HepG2 (cell line): ENCODE measurements around the gene POLR3H. TPM values are rescaled to one million over a fixed set of nuclear protein-coding genes. Genes with fewer than 3 reads are reported as not detected.

Source experiments
- ATAC-seq: fragments of 200-7000 bp; cut with Tn5 transposase; 3 replicates; pipeline ENCODE4 v1.9.1; 2020; ENCODE audit warnings: mild to moderate bottlenecking, moderate library complexity
- BruUV-seq: library from RNA; stranded (reverse); fragments of 400-500 nt; replicated peaks from 2 replicates; lab custom pipeline; 2021; lab: Mats Ljungman, UMichigan
- CTCF ChIA-PET: fragments of 300-600 bp; formaldehyde crosslinking; extraction: SDS; loops from one replicate; lab custom pipeline; 2021; ENCODE audit warnings: low total read pairs, inconsistent platforms, low intra/inter-chr PET ratio; lab: Yijun Ruan, JAX
- POLR2A ChIA-PET: fragments of 350-600 bp; sonication (Branson Sonifier 250); formaldehyde crosslinking; loops from one replicate; lab custom pipeline; 2020; ENCODE audit warnings: antibody characterized with exemption, inconsistent platforms; lab: Yijun Ruan, JAX
- DNase-seq: peaks from one replicate; pipeline ENCODE4 v3.0.0-alpha.2; 2015; ENCODE audit warnings: low spot score
- FAIRE-seq: peaks from 3 replicates; lab custom pipeline; 2011; peaks lifted over from hg19 to GRCh38; lab: Jason Lieb, UNC
- H2AFZ ChIP-seq: one replicate; pipeline ENCODE4 v1.6.1; 2011; ENCODE audit warnings: low read length, inconsistent platforms
- H3K27ac ChIP-seq: fragments of 300-600 bp; 3 replicates; pipeline ENCODE4 v1.8.0; 2011; ENCODE audit warnings: mixed run types, mild to moderate bottlenecking, mixed read lengths, low read length, inconsistent platforms; ENCODE audit not compliant: insufficient read depth; ENCODE audit errors: extremely low read length
- H3K27me3 ChIP-seq, 2 experiments: fragments of 200-600 bp in 1 of 2; 2 replicates in 1 of 2; 3 replicates in 1 of 2; pipeline versions ENCODE4 v1.6.0 to v1.8.0; 2011; ENCODE audit warnings: low read length in 2 of 2, mild to moderate bottlenecking in 2 of 2, moderate library complexity in 2 of 2, inconsistent platforms in 1 of 2; ENCODE audit not compliant: insufficient read depth in 2 of 2, control insufficient read depth in 1 of 2
- H3K36me3 ChIP-seq, 2 experiments: fragments of 200-600 bp in 1 of 2; replicated peaks in 1 of 2; 2 replicates in 1 of 2; 3 replicates in 1 of 2; pipeline versions ENCODE4 v1.5.1 to v1.8.0; 2011; ENCODE audit warnings: low read length in 2 of 2, inconsistent platforms in 1 of 2; ENCODE audit not compliant: insufficient read depth in 2 of 2, control insufficient read depth in 1 of 2
- H3K4me1 ChIP-seq: 2 replicates; pipeline ENCODE4 v1.5.1; 2012; ENCODE audit warnings: low read length, inconsistent platforms; ENCODE audit not compliant: insufficient read depth
- H3K4me2 ChIP-seq: 2 replicates; pipeline ENCODE4 v1.6.0; 2011; ENCODE audit warnings: low read depth, low read length, inconsistent platforms
- H3K4me3 ChIP-seq, 3 experiments: fragments of 200-600 bp in 1 of 3; sonication (generic), shearing (Covaris generic) in 1 of 3; replicated peaks in 1 of 3; 2 replicates each; pipeline ENCODE4 v1.5.1; 2011 to 2016; ENCODE audit warnings: low read length in 3 of 3, inconsistent platforms in 2 of 3, low read depth in 2 of 3, mild to moderate bottlenecking in 2 of 3, control low read depth in 1 of 3, mixed read lengths in 1 of 3; ENCODE audit not compliant: insufficient read depth in 1 of 3
- H3K79me2 ChIP-seq: one replicate; pipeline ENCODE4 v1.6.1; 2011; ENCODE audit warnings: low read length, inconsistent platforms; ENCODE audit not compliant: insufficient read depth
- H3K9ac ChIP-seq: 2 replicates; pipeline ENCODE4 v1.6.0; 2011; ENCODE audit warnings: mild to moderate bottlenecking, low read depth, low read length, inconsistent platforms; ENCODE audit not compliant: insufficient read depth
- H3K9me3 ChIP-seq: 2 replicates; pipeline ENCODE4 v1.5.1; 2012; ENCODE audit warnings: mild to moderate bottlenecking, low read length
- H4K20me1 ChIP-seq: 2 replicates; pipeline ENCODE4 v1.6.0; 2011; ENCODE audit warnings: inconsistent platforms, mild to moderate bottlenecking, low read length, moderate library complexity; ENCODE audit not compliant: insufficient read depth
- ATRX ChIP-seq: sonication (generic); formaldehyde crosslinking; IDR thresholded peaks from 2 replicates; pipeline ENCODE4 v1.4.0; 2020; ENCODE audit warnings: missing genetic modification reagents, borderline replicate concordance
- IKZF1 ChIP-seq: fragments of 450-650 bp; IDR thresholded peaks from 2 replicates; pipeline ENCODE4 v1.7.1; 2016
- RBM22 ChIP-seq: fragments of 200-400 bp; formaldehyde crosslinking; optimal IDR thresholded peaks from 2 replicates; pipeline ENCODE3; 2017; ENCODE audit warnings: mild to moderate bottlenecking, low read length, moderate library complexity
- SMARCE1 ChIP-seq: fragments of 450-650 bp; IDR thresholded peaks from 2 replicates; pipeline ENCODE4 v1.6.1; 2017; ENCODE audit warnings: borderline replicate concordance
- ZNF17 ChIP-seq: sonication (generic); formaldehyde crosslinking; IDR thresholded peaks from 2 replicates; pipeline ENCODE4 v1.5.0; 2020; ENCODE audit warnings: mild to moderate bottlenecking, missing genetic modification reagents
- ZNF18 ChIP-seq: sonication (generic); formaldehyde crosslinking; IDR thresholded peaks from 2 replicates; pipeline ENCODE4 v1.8.0; 2022; ENCODE audit warnings: mild to moderate bottlenecking, missing genetic modification reagents; ENCODE audit not compliant: insufficient replicate concordance
- ZNF44 ChIP-seq: sonication (generic); formaldehyde crosslinking; IDR thresholded peaks from 2 replicates; pipeline ENCODE4 v1.5.1; 2020; ENCODE audit warnings: mild to moderate bottlenecking, missing genetic modification reagents
- ZNF619 ChIP-seq: sonication (generic); formaldehyde crosslinking; IDR thresholded peaks from 2 replicates; pipeline ENCODE4 v1.4.0; 2020; ENCODE audit warnings: mild to moderate bottlenecking, missing genetic modification reagents
- ZSCAN30 ChIP-seq: sonication (generic); formaldehyde crosslinking; IDR thresholded peaks from 2 replicates; pipeline ENCODE4 v1.5.0; 2020; ENCODE audit warnings: mild to moderate bottlenecking, missing genetic modification reagents
- WGBS: methylation state at CpG from one replicate; pipeline ENCODE4 v1.1.6; 2017; ENCODE audit warnings: low lambda C conversion rate; 5-methylcytosine and 5-hydroxymethylcytosine counted together
- in situ Hi-C: cut with HindIII; loops from 2 replicates; pipeline ENCODE4 v1.10.0; 2017; ENCODE audit warnings: low pct_unique_long_range_greater_than_20kb; ENCODE audit not compliant: extremely low pct_ligation_motif_present
- intact Hi-C: fragments of 100-400 bp; cut with micrococcal nuclease; formaldehyde crosslinking; loops from one replicate; pipeline ENCODE4 v1.10.0; 2022; ENCODE audit not compliant: unreplicated experiment
- polyA plus RNA-seq, 8 experiments: library from polyadenylated mRNA; depleted of rRNA in 3 of 8; stranded (reverse) in 7 of 8; unstranded in 1 of 8; fragments of >200 nt; fragmentation: Illumina TruSeq in 4 of 8; extraction: Trizol in 4 of 8; gene quantifications; 2 replicates each; pipeline versions ENCODE4 v1.2.1 to v1.2.3, GENCODE V29; 2011 to 2016; ENCODE audit warnings: low read depth in 4 of 8, missing spikeins in 1 of 8, mixed read lengths in 1 of 8; ENCODE audit not compliant: insufficient read depth in 1 of 8
- total RNA-seq, 5 experiments: library from RNA; depleted of rRNA; stranded (reverse); fragments of >200 nt; fragmentation: Illumina TruSeq; extraction: Trizol; gene quantifications; 2 replicates each; pipeline ENCODE4 v1.2.3, GENCODE V29; 2016; ENCODE audit warnings: low read depth in 1 of 5

POLR3H gene
- total and polyA plus RNA-seq, 2 of the 13 experiments (the other 11 are each of a cell fraction or from before 2014, with no cell fraction given), result 10.3 to 28.6 TPM

- H3K4me3 ChIP-seq, result no peak overlapping the region
- in situ Hi-C loops (no loop called here), intact Hi-C loops (no loop called here)
- no peak for DNase-seq
- H4K20me1 ChIP-seq, result no peaks in the 10 kb centered on the region
- no peak overlapping the region for H3K4me2 ChIP-seq
- peaks cover 15 to 71% of the 10 kb centered on the region in 2 experiments; a peak in 4 of 5 replicates for H3K36me3 ChIP-seq
- TF ChIP-seq ZSCAN30, result no peak
- TF ChIP-seq IKZF1, result no peak
- TF ChIP-seq SMARCE1, result no peak
- no peak for TF ChIP-seq ATRX
- no peak for TF ChIP-seq ZNF44 (CRISPR knock-in tag)
- TF ChIP-seq ZNF18 (CRISPR knock-in tag), result no peak
- TF ChIP-seq ZNF17, result no peak
- no peak for TF ChIP-seq ZNF619 (CRISPR knock-in tag)
- TF ChIP-seq RBM22, result no peak
- H3K9me3 ChIP-seq, result no peaks in the 10 kb centered on the region
- H3K79me2 ChIP-seq, result no peaks in the 10 kb centered on the region
- ChIA-PET POLR2A (no interaction called here), CTCF (no interaction called here)
- ATAC-seq, result no peak
- 92% methylated on average over 5 of the region's 5 CpGs for WGBS
- H3K27ac ChIP-seq, result no peak overlapping the region
- no peak overlapping the region for H3K9ac ChIP-seq
- FAIRE-seq, result no peak
- H2AFZ ChIP-seq, result no peak overlapping the region
- H3K27me3 ChIP-seq, result no peaks in the 10 kb centered on the region
- BruUV-seq, result no TSS peak
- peaks cover 10% of the 10 kb centered on the region for H3K4me1 ChIP-seq
These were observed 30.9 kb downstream of the POLR3H start for GRCh38 chr22:41513391-41513790.
